OCI-LY7 (cell line): ENCODE measurements around the gene SCGB2B2. TPM values are rescaled to one million over a fixed set of nuclear protein-coding genes. Genes with fewer than 3 reads are reported as not detected.

ENCODE experiments used
- BruUV-seq: library from RNA; stranded (reverse); fragments of 400-500 nt; replicated peaks from 2 replicates; lab custom pipeline; 2021; lab: Mats Ljungman, UMichigan
- CTCF ChIA-PET: fragments of 300-600 bp; sonication (Branson Sonifier 250); formaldehyde crosslinking; loops from one replicate; lab custom pipeline; 2022; ENCODE audit warnings: antibody characterized with exemption; ENCODE audit not compliant: unreplicated experiment; lab: Charles Lee
- POLR2A ChIA-PET: fragments of 300-600 bp; sonication (Branson Sonifier 250); formaldehyde crosslinking; loops from one replicate; lab custom pipeline; 2022; ENCODE audit warnings: antibody characterized with exemption; lab: Charles Lee
- DNase-seq: peaks from one replicate; pipeline ENCODE4 v3.0.0-alpha.2; 2015; ENCODE audit warnings: low spot score
- H2AFZ ChIP-seq: fragments of 200-600 bp; sonication (generic), shearing (Covaris generic); 2 replicates; pipeline ENCODE4 v1.6.1; 2014; ENCODE audit warnings: mild to moderate bottlenecking, antibody characterized with exemption, low read length, moderate library complexity
- H3K27ac ChIP-seq: fragments of 200-600 bp; sonication (generic); 2 replicates; pipeline ENCODE4 v1.5.1; 2014; ENCODE audit warnings: mixed run types, low read depth, mild to moderate bottlenecking, moderate library complexity, low read length, inconsistent platforms; ENCODE audit not compliant: poor library complexity, severe bottlenecking
- H3K36me3 ChIP-seq: fragments of 200-600 bp; sonication (generic); 2 replicates; pipeline ENCODE4 v1.6.1; 2014; ENCODE audit warnings: mild to moderate bottlenecking, antibody characterized with exemption, low read length, moderate library complexity, mixed read lengths; ENCODE audit not compliant: insufficient read depth
- H3K4me1 ChIP-seq: fragments of 200-600 bp; sonication (generic); 2 replicates; pipeline ENCODE4 v1.5.1; 2014; ENCODE audit warnings: mild to moderate bottlenecking, low read length; ENCODE audit not compliant: insufficient read depth, poor library complexity, severe bottlenecking
- H3K4me2 ChIP-seq: fragments of 200-600 bp; sonication (generic); 2 replicates; pipeline ENCODE4 v1.6.1; 2014; ENCODE audit warnings: mild to moderate bottlenecking, low read length
- H3K4me3 ChIP-seq: fragments of 200-600 bp; sonication (generic); 2 replicates; pipeline ENCODE4 v1.5.1; 2014; ENCODE audit warnings: mild to moderate bottlenecking, low read depth, low read length; ENCODE audit not compliant: poor library complexity, severe bottlenecking
- H3K79me2 ChIP-seq: fragments of 200-600 bp; sonication (generic); 2 replicates; pipeline ENCODE4 v1.6.1; 2016; ENCODE audit warnings: low read depth, mild to moderate bottlenecking, low read length, moderate library complexity, mixed read lengths; ENCODE audit not compliant: insufficient read depth
- H3K9me2 ChIP-seq: fragments of 200-600 bp; sonication (generic); 2 replicates; pipeline ENCODE4 v1.6.1; 2016; ENCODE audit warnings: mild to moderate bottlenecking, low read length, mixed read lengths; ENCODE audit not compliant: insufficient read depth
- H3K9me3 ChIP-seq: fragments of 200-600 bp; sonication (generic); 2 replicates; pipeline ENCODE4 v1.6.1; 2014; ENCODE audit warnings: mild to moderate bottlenecking, mixed run types, low read length, mixed read lengths
- H4K20me1 ChIP-seq: fragments of 200-600 bp; sonication (generic); 2 replicates; pipeline ENCODE4 v1.6.1; 2014; ENCODE audit warnings: mild to moderate bottlenecking, antibody characterized with exemption, low read length, moderate library complexity, mixed read lengths; ENCODE audit not compliant: insufficient read depth
- CTCF ChIP-seq: fragments of 200-600 bp; sonication (generic); conservative IDR thresholded peaks from 2 replicates; pipeline ENCODE4 v1.5.1; 2014; ENCODE audit warnings: mild to moderate bottlenecking, antibody characterized with exemption, low read length, moderate library complexity, mixed read lengths
- EZH2phosphoT487 ChIP-seq: fragments of 200-600 bp; sonication (generic); IDR thresholded peaks from 2 replicates; pipeline ENCODE4 v1.6.1; 2018; ENCODE audit warnings: low read depth, borderline replicate concordance, mild to moderate bottlenecking, mixed run types, antibody characterized with exemption, low read length, moderate library complexity, mixed read lengths
- intact Hi-C: fragments of 100-400 bp; cut with micrococcal nuclease; formaldehyde crosslinking; loops from one replicate; pipeline ENCODE4 v1.10.0; 2022; ENCODE audit not compliant: unreplicated experiment
- total RNA-seq, 2 experiments: library from RNA; depleted of rRNA in 1 of 2; stranded (reverse); fragments of >200 nt in 1 of 2; shearing (Covaris generic) in 1 of 2; gene quantifications; 2 replicates each; pipeline ENCODE4 v1.2.3, GENCODE V29; 2014 to 2022

Gene SCGB2B2
- total RNA-seq, 2 experiments from 2014 or later, result 0.54 to 1.7 TPM

GRCh38 chr19:34681478-34681877, 4.5 kb upstream of the SCGB2B2 start:
- CTCF ChIA-PET, result no interaction called here
- POLR2A ChIA-PET, result no interaction called here
- Histone ChIP-seq H4K20me1 (no peaks in the 10 kb centered on the region), H3K4me2 (no peak overlapping the region), H3K9me3 (peaks cover 9% of the 10 kb centered on the region), H3K27ac (no peak overlapping the region), H2AFZ (no peak overlapping the region), H3K9me2 (no peaks in the 10 kb centered on the region), H3K79me2 (peaks cover 7% of the 10 kb centered on the region; the same call in 1 of the 2 replicates), H3K4me3 (no peak overlapping the region), H3K4me1 (peaks cover 16% of the 10 kb centered on the region), H3K36me3 (peaks cover 62% of the 10 kb centered on the region)
- TF ChIP-seq CTCF (no peak), EZH2phosphoT487 (no peak)
- intact Hi-C loops, result no loop called here
- BruUV-seq, result no TSS peak
- DNase-seq, result no peak

- intact Hi-C loops, result no loop called here
These were observed 1.5 kb upstream of the SCGB2B2 start for GRCh38 chr19:34678421-34678820.

More at GRCh38 chr19:34678421-34678820, 1.5 kb upstream of the SCGB2B2 start:
- no peaks in the 10 kb centered on the region for H4K20me1 ChIP-seq
- peaks cover 7% of the 10 kb centered on the region; the same call in 1 of the 2 replicates for H3K79me2 ChIP-seq
- no peaks in the 10 kb centered on the region for H3K9me2 ChIP-seq
- H3K27ac ChIP-seq, result no peak overlapping the region
- H2AFZ ChIP-seq, result no peak overlapping the region
- H3K36me3 ChIP-seq, result peaks cover 44% of the 10 kb centered on the region
- H3K4me2 ChIP-seq, result peak overlapping the region; percentile 78
- BruUV-seq, result TSS peak; percentile 49
- H3K4me1 ChIP-seq, result peaks cover 20% of the 10 kb centered on the region
- TF ChIP-seq CTCF (no peak), EZH2phosphoT487 (no peak)
- no peak for DNase-seq
- POLR2A ChIA-PET, result interaction anchor here (0.6 to 1.0 kb wide), 5 partner anchors 21 to 512 kb away, joined by 3 to 4 read pairs (median 4); no protein-coding TSS in a partner anchor
- peaks cover 15% of the 10 kb centered on the region for H3K9me3 ChIP-seq
- peak overlapping the region; percentile 80 for H3K4me3 ChIP-seq
- CTCF ChIA-PET, result no interaction called here
